ENCODE measurements around the gene TPCN1. TPM values are rescaled to one million over a fixed set of nuclear protein-coding genes. Genes with fewer than 3 reads are reported as not detected.

TPCN1 gene
- total RNA-seq, 1 experiment from 2014 or later = 18.8 TPM

DNA sequence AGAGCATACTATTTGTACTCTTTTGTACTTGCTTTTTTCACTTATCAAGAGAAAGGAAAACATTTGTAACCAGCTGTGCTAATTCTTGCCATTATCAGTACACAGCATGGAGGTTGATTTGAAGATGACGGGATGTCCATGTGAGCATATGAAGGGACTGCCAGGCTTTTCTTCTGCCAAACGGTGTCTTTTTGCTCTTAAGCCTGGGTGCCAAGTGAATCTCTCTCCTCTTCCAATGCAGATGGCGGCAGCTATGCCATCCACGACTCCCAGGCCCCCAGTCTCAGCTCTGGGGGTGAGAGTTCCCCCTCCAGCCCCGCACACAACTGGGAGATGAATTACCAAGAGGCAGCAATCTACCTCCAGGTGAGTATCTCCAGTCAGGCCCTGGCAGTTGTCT, 38.9 kb downstream of the TPCN1 start:
- POLR2A ChIA-PET (ENCODE audit: low non-redundant PET) = no interaction called here
- intact Hi-C loops (cut with micrococcal nuclease; ENCODE audit: unreplicated experiment) = no loop called here
- Histone ChIP-seq H3K4me3 (ENCODE audit: low read depth, low read length, poor library complexity, severe bottlenecking) (no peak overlapping the region), H3K9me3 (ENCODE audit: low read depth, low read length, poor library complexity, severe bottlenecking) (no peaks in the 10 kb centered on the region), H3K36me3 (ENCODE audit: insufficient read depth, low read length, poor library complexity, severe bottlenecking) (no peaks in the 10 kb centered on the region), H3K27me3 (replicated peaks; ENCODE audit: insufficient read depth, low read depth, low read length, poor library complexity) (no peaks in the 10 kb centered on the region), H3K27ac (ENCODE audit: low read depth, low read length, poor library complexity, severe bottlenecking) (no peak overlapping the region), H3K4me1 (ENCODE audit: insufficient read depth, low read length, poor library complexity, severe bottlenecking) (peaks cover 14% of the 10 kb centered on the region)
- no peak for DNase-seq (ENCODE audit: low spot score)
- TF ChIP-seq, protein P1, sequence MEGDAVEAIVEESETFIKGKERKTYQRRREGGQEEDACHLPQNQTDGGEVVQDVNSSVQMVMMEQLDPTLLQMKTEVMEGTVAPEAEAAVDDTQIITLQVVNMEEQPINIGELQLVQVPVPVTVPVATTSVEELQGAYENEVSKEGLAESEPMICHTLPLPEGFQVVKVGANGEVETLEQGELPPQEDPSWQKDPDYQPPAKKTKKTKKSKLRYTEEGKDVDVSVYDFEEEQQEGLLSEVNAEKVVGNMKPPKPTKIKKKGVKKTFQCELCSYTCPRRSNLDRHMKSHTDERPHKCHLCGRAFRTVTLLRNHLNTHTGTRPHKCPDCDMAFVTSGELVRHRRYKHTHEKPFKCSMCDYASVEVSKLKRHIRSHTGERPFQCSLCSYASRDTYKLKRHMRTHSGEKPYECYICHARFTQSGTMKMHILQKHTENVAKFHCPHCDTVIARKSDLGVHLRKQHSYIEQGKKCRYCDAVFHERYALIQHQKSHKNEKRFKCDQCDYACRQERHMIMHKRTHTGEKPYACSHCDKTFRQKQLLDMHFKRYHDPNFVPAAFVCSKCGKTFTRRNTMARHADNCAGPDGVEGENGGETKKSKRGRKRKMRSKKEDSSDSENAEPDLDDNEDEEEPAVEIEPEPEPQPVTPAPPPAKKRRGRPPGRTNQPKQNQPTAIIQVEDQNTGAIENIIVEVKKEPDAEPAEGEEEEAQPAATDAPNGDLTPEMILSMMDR (conservative IDR thresholded peaks at IDR 0.05; ENCODE audit: low read depth, low read length) = no peak
- TF ChIP-seq EZH2 (IDR thresholded peaks at IDR 0.05; ENCODE audit: borderline replicate concordance, low read depth, low read length, poor library complexity, severe bottlenecking) = no peak
- CTCF ChIA-PET = interaction anchor here (0.7 kb wide), 1 partner anchor 51 kb away, joined by 5 read pairs; no protein-coding TSS in a partner anchor
- no TSS peak for BruUV-seq (replicated peaks)

- no peak for TF ChIP-seq EZH2 (IDR thresholded peaks at IDR 0.05; ENCODE audit: borderline replicate concordance, low read depth, low read length, poor library complexity, severe bottlenecking)
- TF ChIP-seq, protein P1 (conservative IDR thresholded peaks at IDR 0.05; ENCODE audit: low read depth, low read length) = no peak
- no TSS peak for BruUV-seq (replicated peaks)
- H3K4me1 ChIP-seq (ENCODE audit: insufficient read depth, low read length, poor library complexity, severe bottlenecking) = peaks cover 14% of the 10 kb centered on the region
- no peaks in the 10 kb centered on the region for H3K9me3 ChIP-seq (ENCODE audit: low read depth, low read length, poor library complexity, severe bottlenecking)
- no peaks in the 10 kb centered on the region for H3K36me3 ChIP-seq (ENCODE audit: insufficient read depth, low read length, poor library complexity, severe bottlenecking)
- no peak for DNase-seq (ENCODE audit: low spot score)
- no peak overlapping the region for H3K27ac ChIP-seq (ENCODE audit: low read depth, low read length, poor library complexity, severe bottlenecking)
- no peak overlapping the region for H3K4me3 ChIP-seq (ENCODE audit: low read depth, low read length, poor library complexity, severe bottlenecking)
- intact Hi-C loops (cut with micrococcal nuclease; ENCODE audit: unreplicated experiment) = loop anchor here (1.0 kb wide), 1 partner anchor 22 kb away; no protein-coding TSS in a partner anchor
- H3K27me3 ChIP-seq (replicated peaks; ENCODE audit: insufficient read depth, low read depth, low read length, poor library complexity) = no peaks in the 10 kb centered on the region
- CTCF ChIA-PET = interaction anchor here (0.7 kb wide), 1 partner anchor 50 kb away, joined by 5 read pairs; no protein-coding TSS in a partner anchor
- POLR2A ChIA-PET (ENCODE audit: low non-redundant PET) = interaction anchor here (0.8 kb wide), 1 partner anchor 16 kb away, joined by 3 read pairs; no protein-coding TSS in a partner anchor
Measured at GRCh38 chr12:113260636-113261300, 39.5 kb downstream of the TPCN1 start.

GRCh38 chr12:113261847-113262470, 40.7 kb downstream of the TPCN1 start:
- DNase-seq (ENCODE audit: low spot score) = no peak
- ChIA-PET POLR2A (ENCODE audit: low non-redundant PET) (no interaction called here), CTCF (no interaction called here)
- no TSS peak for BruUV-seq (replicated peaks)
- intact Hi-C loops (cut with micrococcal nuclease; ENCODE audit: unreplicated experiment) = loop anchor here (1.0 kb wide), 1 partner anchor 24 kb away; no protein-coding TSS in a partner anchor
- Histone ChIP-seq H3K27me3 (replicated peaks; ENCODE audit: insufficient read depth, low read depth, low read length, poor library complexity) (no peaks in the 10 kb centered on the region), H3K36me3 (ENCODE audit: insufficient read depth, low read length, poor library complexity, severe bottlenecking) (no peaks in the 10 kb centered on the region), H3K4me3 (ENCODE audit: low read depth, low read length, poor library complexity, severe bottlenecking) (no peak overlapping the region), H3K27ac (ENCODE audit: low read depth, low read length, poor library complexity, severe bottlenecking) (peak overlapping the region; percentile 9), H3K9me3 (ENCODE audit: low read depth, low read length, poor library complexity, severe bottlenecking) (no peaks in the 10 kb centered on the region), H3K4me1 (ENCODE audit: insufficient read depth, low read length, poor library complexity, severe bottlenecking) (peaks cover 14% of the 10 kb centered on the region)
- no peak for TF ChIP-seq EZH2 (IDR thresholded peaks at IDR 0.05; ENCODE audit: borderline replicate concordance, low read depth, low read length, poor library complexity, severe bottlenecking)
- TF ChIP-seq, protein P1 (conservative IDR thresholded peaks at IDR 0.05; ENCODE audit: low read depth, low read length) = no peak
